ENCODE measurements around the gene MINDY1.

DNA sequence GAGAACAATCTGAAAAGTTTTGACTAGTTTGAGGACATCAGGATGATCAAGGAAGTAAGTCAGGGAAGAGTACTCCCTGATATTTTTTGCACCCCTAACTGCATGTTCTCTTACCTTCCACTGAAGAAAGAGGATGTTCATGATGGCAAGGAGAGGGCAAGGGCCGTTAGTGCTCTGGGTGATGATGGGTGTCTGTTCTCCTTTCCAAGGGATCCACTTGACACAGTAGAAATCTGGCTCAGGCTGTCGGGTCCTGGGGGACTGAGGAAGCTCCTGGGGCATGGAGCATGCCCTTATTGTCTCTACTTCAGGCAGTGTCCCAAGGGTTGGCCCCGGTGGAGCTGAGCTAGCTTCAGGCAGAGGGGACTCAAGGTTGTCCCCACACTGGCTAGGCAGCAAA lies 4.7 kb downstream of the MINDY1 start:
- TF ChIP-seq, protein P1, sequence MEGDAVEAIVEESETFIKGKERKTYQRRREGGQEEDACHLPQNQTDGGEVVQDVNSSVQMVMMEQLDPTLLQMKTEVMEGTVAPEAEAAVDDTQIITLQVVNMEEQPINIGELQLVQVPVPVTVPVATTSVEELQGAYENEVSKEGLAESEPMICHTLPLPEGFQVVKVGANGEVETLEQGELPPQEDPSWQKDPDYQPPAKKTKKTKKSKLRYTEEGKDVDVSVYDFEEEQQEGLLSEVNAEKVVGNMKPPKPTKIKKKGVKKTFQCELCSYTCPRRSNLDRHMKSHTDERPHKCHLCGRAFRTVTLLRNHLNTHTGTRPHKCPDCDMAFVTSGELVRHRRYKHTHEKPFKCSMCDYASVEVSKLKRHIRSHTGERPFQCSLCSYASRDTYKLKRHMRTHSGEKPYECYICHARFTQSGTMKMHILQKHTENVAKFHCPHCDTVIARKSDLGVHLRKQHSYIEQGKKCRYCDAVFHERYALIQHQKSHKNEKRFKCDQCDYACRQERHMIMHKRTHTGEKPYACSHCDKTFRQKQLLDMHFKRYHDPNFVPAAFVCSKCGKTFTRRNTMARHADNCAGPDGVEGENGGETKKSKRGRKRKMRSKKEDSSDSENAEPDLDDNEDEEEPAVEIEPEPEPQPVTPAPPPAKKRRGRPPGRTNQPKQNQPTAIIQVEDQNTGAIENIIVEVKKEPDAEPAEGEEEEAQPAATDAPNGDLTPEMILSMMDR (IDR thresholded peaks at IDR 0.05): no peak
- TF ChIP-seq POLR2A (IDR thresholded peaks at IDR 0.05): no peak

Data from tibial nerve (tissue), 3 donors.